AG04449 (cell line): ENCODE measurements around the gene AFAP1L2.

Source experiments
- CTCF ChIA-PET: fragments of 350-600 bp; formaldehyde crosslinking; extraction: SDS; loops from one replicate; lab custom pipeline; 2021; ENCODE audit warnings: antibody characterized with exemption; lab: Yijun Ruan, JAX
- POLR2A ChIA-PET: fragments of 400-600, 350-600 bp; formaldehyde crosslinking; extraction: SDS; loops from one replicate; lab custom pipeline; 2020; ENCODE audit warnings: antibody characterized with exemption, inconsistent platforms; lab: Yijun Ruan, JAX
- DNase-seq: peaks from one replicate; pipeline ENCODE4 v3.0.0-alpha.2; 2010; ENCODE audit warnings: low read depth, low spot score
- H3K4me3 ChIP-seq: 2 replicates; pipeline ENCODE4 v1.5.1; 2011; ENCODE audit warnings: low read depth, mild to moderate bottlenecking, control low read depth, low read length
- CTCF ChIP-seq: IDR thresholded peaks from one replicate; pipeline ENCODE4 v1.5.1; 2011; ENCODE audit warnings: mild to moderate bottlenecking, moderate library complexity, low read length, control low read depth, inconsistent platforms; ENCODE audit not compliant: insufficient read depth; ENCODE audit errors: missing control alignments

Gene AFAP1L2

GRCh38 chr10:114379631-114380041, 24.7 kb downstream of the AFAP1L2 start:
- H3K4me3 ChIP-seq = no peak overlapping the region
- TF ChIP-seq CTCF = no peak
- CTCF ChIA-PET = no interaction called here
- no peak for DNase-seq
- POLR2A ChIA-PET = no interaction called here

- ChIA-PET CTCF (no interaction called here), POLR2A (no interaction called here)
- no peak for TF ChIP-seq CTCF
- no peak for DNase-seq
- H3K4me3 ChIP-seq = no peak overlapping the region
Observed at GRCh38 chr10:114376523-114376922, 27.8 kb downstream of the AFAP1L2 start.

- ChIA-PET CTCF (no interaction called here), POLR2A (no interaction called here)
- TF ChIP-seq CTCF = no peak
- no peak overlapping the region for H3K4me3 ChIP-seq
- DNase-seq = no peak
Observed at GRCh38 chr10:114375047-114375446, 29.3 kb downstream of the AFAP1L2 start.

- POLR2A ChIA-PET = interaction anchor here (1.1 kb wide), 1 partner anchor 68 kb away, joined by 3 read pairs; no protein-coding TSS in a partner anchor
- no peak for TF ChIP-seq CTCF
- CTCF ChIA-PET = no interaction called here
Observed at GRCh38 chr10:114374053-114374791, 30.1 kb downstream of the AFAP1L2 start.

GRCh38 chr10:114373631-114374030, 30.7 kb downstream of the AFAP1L2 start:
- H3K4me3 ChIP-seq = no peak overlapping the region
- CTCF ChIA-PET = no interaction called here
- POLR2A ChIA-PET = interaction anchor here (1.1 kb wide), 1 partner anchor 67 kb away, joined by 3 read pairs; no protein-coding TSS in a partner anchor
- no peak for DNase-seq
- TF ChIP-seq CTCF = no peak

More at GRCh38 chr10:114374053-114374791, 30.1 kb downstream of the AFAP1L2 start:
- no peak for DNase-seq
- H3K4me3 ChIP-seq = no peak overlapping the region

- no peak for TF ChIP-seq CTCF
- no peak overlapping the region for H3K4me3 ChIP-seq
- ChIA-PET POLR2A (no interaction called here), CTCF (no interaction called here)
- DNase-seq = no peak
Observed at GRCh38 chr10:114372995-114373394, 31.3 kb downstream of the AFAP1L2 start.
